H9 (cell line): ENCODE results near the gene ALX4. TPM values are rescaled to one million over a fixed set of nuclear protein-coding genes. Genes with fewer than 3 reads are reported as not detected.

Experiments
- DNase-seq: peaks from one replicate; pipeline ENCODE4 v3.0.0-alpha.2; 2017
- H2AFZ ChIP-seq: one replicate; pipeline ENCODE4 v1.6.1; 2013; ENCODE audit warnings: mild to moderate bottlenecking, low read length, control low read depth, moderate library complexity
- H2AK5ac ChIP-seq: 2 replicates; pipeline ENCODE4 v1.6.1; 2013; ENCODE audit warnings: low read length, control low read depth, mixed read lengths; ENCODE audit not compliant: insufficient read length
- H2BK120ac ChIP-seq: one replicate; pipeline ENCODE4 v1.6.1; 2013; ENCODE audit warnings: low read depth, mild to moderate bottlenecking, low read length, control low read depth, inconsistent platforms; ENCODE audit not compliant: poor library complexity, severe bottlenecking
- H2BK12ac ChIP-seq: 2 replicates; pipeline ENCODE4 v1.6.1; 2013; ENCODE audit warnings: low read length, control low read depth, mixed read lengths, low read depth; ENCODE audit not compliant: insufficient read length
- H2BK15ac ChIP-seq: 2 replicates; pipeline ENCODE4 v1.6.1; 2013; ENCODE audit warnings: low read depth, low read length, control low read depth
- H2BK20ac ChIP-seq: one replicate; pipeline ENCODE4 v1.6.1; 2013; ENCODE audit warnings: low read depth, mild to moderate bottlenecking, low read length, control low read depth, inconsistent platforms; ENCODE audit not compliant: poor library complexity, severe bottlenecking
- H2BK5ac ChIP-seq: 2 replicates; pipeline ENCODE4 v1.6.1; 2013; ENCODE audit warnings: low read length, control low read depth, mixed read lengths; ENCODE audit not compliant: insufficient read length
- H3K14ac ChIP-seq: 2 replicates; pipeline ENCODE4 v1.6.1; 2013; ENCODE audit warnings: low read length, control low read depth; ENCODE audit not compliant: insufficient read depth
- H3K18ac ChIP-seq: 2 replicates; pipeline ENCODE4 v1.6.1; 2013; ENCODE audit warnings: low read depth, mild to moderate bottlenecking, mixed read lengths, low read length, control low read depth; ENCODE audit not compliant: insufficient read length
- H3K23ac ChIP-seq: 2 replicates; pipeline ENCODE4 v1.6.1; 2013; ENCODE audit warnings: low read length, control low read depth, mixed read lengths, low read depth; ENCODE audit not compliant: insufficient read length
- H3K23me2 ChIP-seq: 2 replicates; pipeline ENCODE4 v1.6.1; 2013; ENCODE audit warnings: low read depth, mild to moderate bottlenecking, mixed read lengths, low read length, control low read depth; ENCODE audit not compliant: insufficient read length, poor library complexity, severe bottlenecking
- H3K27ac ChIP-seq: 2 replicates; pipeline ENCODE4 v1.5.1; 2013; ENCODE audit warnings: low read length, control low read depth, mixed read lengths, low read depth; ENCODE audit not compliant: insufficient read length
- H3K27me3 ChIP-seq: 2 replicates; pipeline ENCODE4 v1.6.1; 2013; ENCODE audit warnings: low read length, control low read depth, inconsistent platforms; ENCODE audit not compliant: insufficient read depth
- H3K4ac ChIP-seq: 2 replicates; pipeline ENCODE4 v1.6.1; 2013; ENCODE audit warnings: low read depth, mild to moderate bottlenecking, control low read depth, inconsistent platforms, low read length, moderate library complexity
- H3K4me1 ChIP-seq: 2 replicates; pipeline ENCODE4 v1.6.1; 2013; ENCODE audit warnings: low read length, control low read depth, inconsistent platforms; ENCODE audit not compliant: insufficient read depth
- H3K4me2 ChIP-seq: 2 replicates; pipeline ENCODE4 v1.6.1; 2013; ENCODE audit warnings: low read length, control low read depth, mixed read lengths; ENCODE audit not compliant: insufficient read length, insufficient read depth
- H3K56ac ChIP-seq: 2 replicates; pipeline ENCODE4 v1.6.1; 2013; ENCODE audit warnings: low read depth, mild to moderate bottlenecking, mixed read lengths, low read length, control low read depth; ENCODE audit not compliant: insufficient read length
- H3K79me1 ChIP-seq: 2 replicates; pipeline ENCODE4 v1.6.1; 2013; ENCODE audit warnings: low read depth, mild to moderate bottlenecking, moderate library complexity, low read length, control low read depth, inconsistent platforms; ENCODE audit not compliant: insufficient read depth, poor library complexity, severe bottlenecking
- H3K79me2 ChIP-seq: 2 replicates; pipeline ENCODE4 v1.6.1; 2013; ENCODE audit warnings: low read length, control low read depth, inconsistent platforms; ENCODE audit not compliant: insufficient read depth
- H3K9ac ChIP-seq: 2 replicates; pipeline ENCODE4 v1.6.1; 2013; ENCODE audit warnings: low read length, control low read depth, mixed read lengths; ENCODE audit not compliant: insufficient read length; ENCODE audit errors: extremely low read depth
- H3K9me3 ChIP-seq: one replicate; pipeline ENCODE4 v1.6.1; 2013; ENCODE audit warnings: low read depth, low read length, inconsistent platforms; ENCODE audit not compliant: control insufficient read depth
- H3T11ph ChIP-seq: one replicate; pipeline ENCODE4 v1.6.1; 2013; ENCODE audit warnings: mild to moderate bottlenecking, low read length, control low read depth, inconsistent platforms
- H4K20me1 ChIP-seq: one replicate; pipeline ENCODE4 v1.6.1; 2013; ENCODE audit not compliant: control insufficient read depth, insufficient read length, insufficient read depth
- H4K5ac ChIP-seq: 2 replicates; pipeline ENCODE4 v1.6.1; 2013; ENCODE audit warnings: low read depth, mild to moderate bottlenecking, mixed read lengths, low read length, control low read depth; ENCODE audit not compliant: insufficient read length
- H4K8ac ChIP-seq: replicated peaks from 2 replicates; pipeline ENCODE4 v1.6.1; 2013; ENCODE audit warnings: low read length, control low read depth, mixed read lengths, low read depth; ENCODE audit not compliant: insufficient read length
- H4K91ac ChIP-seq: 2 replicates; pipeline ENCODE4 v1.6.1; 2013; ENCODE audit warnings: low read depth, mild to moderate bottlenecking, moderate library complexity, mixed read lengths, low read length, control low read depth; ENCODE audit not compliant: insufficient read length
- H3K27ac Mint-ChIP-seq, 3 experiments: 2 replicates in 2 of 3; 3 replicates in 1 of 3; pipeline ENCODE4 v1.8.0; 2020 to 2021; ENCODE audit warnings: mixed read lengths in 3 of 3, mild to moderate bottlenecking in 1 of 3, moderate library complexity in 1 of 3
- H3K27me3 Mint-ChIP-seq: 2 replicates; pipeline ENCODE4 v1.8.0; 2021; ENCODE audit warnings: low read depth, mild to moderate bottlenecking, moderate library complexity, mixed read lengths
- H3K36me3 Mint-ChIP-seq, 3 experiments: 2 replicates in 2 of 3; 3 replicates in 1 of 3; pipeline ENCODE4 v1.8.0; 2020 to 2021; ENCODE audit warnings: low read depth in 3 of 3, mixed read lengths in 3 of 3; ENCODE audit not compliant: insufficient read depth in 1 of 3
- H3K4me1 Mint-ChIP-seq, 2 experiments: 2 replicates each; pipeline ENCODE4 v1.8.0; 2020; ENCODE audit warnings: mixed read lengths in 2 of 2
- H3K4me3 Mint-ChIP-seq, 2 experiments: 2 replicates in 1 of 2; 3 replicates in 1 of 2; pipeline ENCODE4 v1.8.0; 2020 to 2021; ENCODE audit warnings: mild to moderate bottlenecking in 2 of 2, mixed read lengths in 2 of 2, moderate library complexity in 1 of 2
- H3K9me3 Mint-ChIP-seq, 2 experiments: 2 replicates in 1 of 2; 3 replicates in 1 of 2; pipeline ENCODE4 v1.8.0; 2020; ENCODE audit warnings: mild to moderate bottlenecking in 2 of 2, mixed read lengths in 2 of 2, moderate library complexity in 1 of 2
- WGBS: extraction: QIAGEN DNeasy Blood & Tissue Kit; methylation state at CpG from one replicate; pipeline ENCODE4 v1.1.7; 2013; ENCODE audit warnings: missing lambda C conversion rate, low lambda C conversion rate, mixed read lengths; ENCODE audit not compliant: insufficient read length; ENCODE audit errors: extremely low coverage; 5-methylcytosine and 5-hydroxymethylcytosine counted together
- total RNA-seq: library from RNA; stranded (reverse); gene quantifications from 2 replicates; pipeline ENCODE4 v1.2.1, GENCODE V29; 2021
- TF ChIP-seq, protein P1 (sequence below): fragments of 200-600 bp; sonication (generic); conservative IDR thresholded peaks from 3 replicates; pipeline ENCODE4 v1.8.0; 2021; ENCODE audit warnings: antibody characterized with exemption, mild to moderate bottlenecking

The ALX4 gene
- total RNA-seq, 1 experiment from 2014 or later = not detected

DNA sequence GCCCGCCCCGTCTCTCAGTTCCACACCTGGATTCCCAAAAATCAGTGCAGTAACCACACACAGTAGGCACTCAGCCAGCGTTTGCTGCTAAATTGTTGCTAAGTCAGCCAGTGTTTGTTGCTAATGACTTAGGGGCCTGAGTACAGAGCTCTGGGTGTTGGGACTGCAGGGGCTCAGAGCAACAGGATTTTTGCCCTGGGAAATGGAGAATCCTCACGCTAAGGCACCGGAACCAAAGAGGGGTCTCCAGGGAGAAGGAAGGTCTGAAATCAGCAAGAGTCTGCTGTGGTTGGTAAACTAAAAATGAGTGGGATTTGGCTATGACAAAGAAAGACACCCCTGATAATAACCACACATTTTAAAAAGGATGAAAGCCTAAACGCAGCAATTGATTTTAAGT is 22.7 kb upstream of the ALX4 start:
- Mint-ChIP-seq H3K4me3 (no peak overlapping the region), H3K9me3 (peaks cover 0 to 3% of the 10 kb centered on the region in 2 experiments; a peak in 1 of 5 replicates), H3K27ac (no peak overlapping the region), H3K36me3 (no peaks in the 10 kb centered on the region), H3K27me3 (peaks cover 72% of the 10 kb centered on the region), H3K4me1 (peaks cover 11 to 31% of the 10 kb centered on the region in 2 experiments)
- no peak for DNase-seq
- no peak overlapping the region for H3K4ac ChIP-seq
- H4K91ac ChIP-seq = no peak overlapping the region
- WGBS = no CpG with 5 or more reads among the region's 6 CpGs
- no peaks in the 10 kb centered on the region for H3K9me3 ChIP-seq
- no peak overlapping the region for H3K18ac ChIP-seq
- no peak overlapping the region for H2BK12ac ChIP-seq
- H3K79me2 ChIP-seq = no peaks in the 10 kb centered on the region
- no peak overlapping the region for H2AFZ ChIP-seq
- no peaks in the 10 kb centered on the region for H3K4me1 ChIP-seq
- H3K79me1 ChIP-seq = no peaks in the 10 kb centered on the region
- peaks cover 12% of the 10 kb centered on the region; the same call in 1 of the 2 replicates for H3K27me3 ChIP-seq
- no peak overlapping the region for H2BK20ac ChIP-seq
- no peak overlapping the region for H4K5ac ChIP-seq
- H3K56ac ChIP-seq = no peak overlapping the region
- H3K4me2 ChIP-seq = no peak overlapping the region
- no peak overlapping the region for H2BK5ac ChIP-seq
- H3K23ac ChIP-seq = no peak overlapping the region
- no peak overlapping the region for H3K27ac ChIP-seq
- TF ChIP-seq, protein P1, sequence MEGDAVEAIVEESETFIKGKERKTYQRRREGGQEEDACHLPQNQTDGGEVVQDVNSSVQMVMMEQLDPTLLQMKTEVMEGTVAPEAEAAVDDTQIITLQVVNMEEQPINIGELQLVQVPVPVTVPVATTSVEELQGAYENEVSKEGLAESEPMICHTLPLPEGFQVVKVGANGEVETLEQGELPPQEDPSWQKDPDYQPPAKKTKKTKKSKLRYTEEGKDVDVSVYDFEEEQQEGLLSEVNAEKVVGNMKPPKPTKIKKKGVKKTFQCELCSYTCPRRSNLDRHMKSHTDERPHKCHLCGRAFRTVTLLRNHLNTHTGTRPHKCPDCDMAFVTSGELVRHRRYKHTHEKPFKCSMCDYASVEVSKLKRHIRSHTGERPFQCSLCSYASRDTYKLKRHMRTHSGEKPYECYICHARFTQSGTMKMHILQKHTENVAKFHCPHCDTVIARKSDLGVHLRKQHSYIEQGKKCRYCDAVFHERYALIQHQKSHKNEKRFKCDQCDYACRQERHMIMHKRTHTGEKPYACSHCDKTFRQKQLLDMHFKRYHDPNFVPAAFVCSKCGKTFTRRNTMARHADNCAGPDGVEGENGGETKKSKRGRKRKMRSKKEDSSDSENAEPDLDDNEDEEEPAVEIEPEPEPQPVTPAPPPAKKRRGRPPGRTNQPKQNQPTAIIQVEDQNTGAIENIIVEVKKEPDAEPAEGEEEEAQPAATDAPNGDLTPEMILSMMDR = no peak
- H2BK120ac ChIP-seq = no peak overlapping the region
- no peaks in the 10 kb centered on the region for H4K20me1 ChIP-seq
- H2BK15ac ChIP-seq = no peak overlapping the region
- no peak overlapping the region for H4K8ac ChIP-seq
- no peak overlapping the region for H3T11ph ChIP-seq
- no peak overlapping the region for H3K9ac ChIP-seq
- H3K23me2 ChIP-seq = no peaks in the 10 kb centered on the region
- no peak overlapping the region for H3K14ac ChIP-seq
- no peak overlapping the region for H2AK5ac ChIP-seq
